Body of pancreas (tissue), 4 donors: ENCODE measurements around the gene LRPPRC. TPM values are rescaled to one million over a fixed set of nuclear protein-coding genes. Genes with fewer than 3 reads are reported as not detected.

Experiments used
- ATAC-seq: fragments of 150-250 bp; one replicate; pipeline ENCODE4 v1.9.1; 2016
- DNase-seq, 4 donors: peaks; one replicate each; pipeline ENCODE4 v3.0.0-alpha.2; 2019
- H3K27ac ChIP-seq, 4 donors: fragments of 200-600 bp; sonication (generic); 1 replicate in 3 of 4; 2 replicates in 1 of 4; pipeline versions ENCODE4 v1.5.1 to v1.6.1; 2016 to 2019; ENCODE audit warnings: mild to moderate bottlenecking in 1 of 4, mixed read lengths in 1 of 4, moderate library complexity in 1 of 4
- H3K27me3 ChIP-seq, 2 donors: fragments of 200-600 bp; sonication (generic); one replicate each; pipeline ENCODE4 v1.6.0; 2016; ENCODE audit warnings: mild to moderate bottlenecking in 1 of 2
- H3K36me3 ChIP-seq, 2 donors: fragments of 200-600 bp; sonication (generic); replicated peaks in 1 of 2; 2 replicates each; pipeline ENCODE4 v1.5.1; 2016; ENCODE audit warnings: low read depth in 2 of 2; ENCODE audit not compliant: insufficient read depth in 1 of 2
- H3K4me1 ChIP-seq: fragments of 200-600 bp; sonication (generic); one replicate; pipeline ENCODE4 v1.6.0; 2016
- H3K4me3 ChIP-seq, 2 donors: fragments of 200-600 bp; sonication (generic); 1 replicate in 1 of 2; 2 replicates in 1 of 2; pipeline ENCODE4 v1.5.1; 2016 to 2019
- H3K9me3 ChIP-seq, 3 donors: fragments of 200-600 bp; sonication (generic); 1 replicate in 2 of 3; 2 replicates in 1 of 3; pipeline ENCODE4 v1.5.1; 2016
- POLR2A ChIP-seq, 3 donors: fragments of 450-650 bp; IDR thresholded peaks; one replicate each; pipeline ENCODE4 v1.6.1; 2016; ENCODE audit warnings: antibody characterized with exemption in 3 of 3, mild to moderate bottlenecking in 2 of 3
- WGBS, 2 donors: methylation state at CpG; one replicate each; pipeline ENCODE4 v1.1.5; 2017; 5-methylcytosine and 5-hydroxymethylcytosine counted together
- intact Hi-C: fragments of 100-400 bp; cut with DNase I; formaldehyde crosslinking; loops from one replicate; pipeline ENCODE4 v1.15.1; 2023
- total RNA-seq, 2 donors: library from RNA; depleted of rRNA; stranded (reverse); fragments of >200 nt; gene quantifications; one replicate each; pipeline ENCODE4 v1.1.0, GENCODE V29; 2016
- TF ChIP-seq, protein P1 (sequence below), 7 experiments: fragments of 450-650 bp in 4 of 7; fragments of 200-600 bp in 3 of 7; sonication (generic) in 3 of 7; IDR thresholded peaks; one replicate each; pipeline ENCODE4 v1.5.1; 2016 to 2019; ENCODE audit warnings: antibody characterized with exemption in 7 of 7

LRPPRC gene
- total RNA-seq, 2 donors from 2014 or later: 33.5 to 50.8 TPM

DNA sequence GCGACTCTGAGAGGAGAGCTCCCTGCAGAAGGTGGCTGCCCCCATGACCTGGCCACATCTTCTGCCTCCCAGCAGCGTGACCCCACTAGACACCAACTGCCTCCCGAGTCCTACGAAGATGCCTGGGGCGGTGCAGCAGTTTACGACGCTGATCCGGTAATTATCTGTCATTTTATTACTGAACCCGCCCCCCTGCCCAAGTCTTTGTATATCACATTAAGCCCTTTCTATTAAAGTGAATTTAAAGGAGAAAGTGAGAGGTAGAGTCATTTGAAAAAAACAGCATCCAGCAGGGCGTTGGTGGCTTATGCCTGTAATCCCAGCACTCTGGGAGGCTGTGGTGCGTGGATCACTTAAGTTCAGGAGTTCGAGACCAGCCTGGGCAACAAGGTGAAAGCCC is 123.6 kb downstream of the LRPPRC start:
- H3K27ac ChIP-seq: no peak overlapping the region
- intact Hi-C loops: no loop called here
- peaks cover 0 to 5% of the 10 kb centered on the region in 2 donors for H3K27me3 ChIP-seq
- DNase-seq (no peak), ATAC-seq (no peak)
- 82 to 83% methylated on average over 12 of the region's 12 CpGs for WGBS, 2 donors
- H3K9me3 ChIP-seq: no peaks in the 10 kb centered on the region
- no peak overlapping the region for H3K4me3 ChIP-seq
- H3K4me1 ChIP-seq: no peaks in the 10 kb centered on the region
- H3K36me3 ChIP-seq: no peaks in the 10 kb centered on the region
- no peak for TF ChIP-seq POLR2A (IDR thresholded peaks at IDR 0.05)
- TF ChIP-seq, protein P1, sequence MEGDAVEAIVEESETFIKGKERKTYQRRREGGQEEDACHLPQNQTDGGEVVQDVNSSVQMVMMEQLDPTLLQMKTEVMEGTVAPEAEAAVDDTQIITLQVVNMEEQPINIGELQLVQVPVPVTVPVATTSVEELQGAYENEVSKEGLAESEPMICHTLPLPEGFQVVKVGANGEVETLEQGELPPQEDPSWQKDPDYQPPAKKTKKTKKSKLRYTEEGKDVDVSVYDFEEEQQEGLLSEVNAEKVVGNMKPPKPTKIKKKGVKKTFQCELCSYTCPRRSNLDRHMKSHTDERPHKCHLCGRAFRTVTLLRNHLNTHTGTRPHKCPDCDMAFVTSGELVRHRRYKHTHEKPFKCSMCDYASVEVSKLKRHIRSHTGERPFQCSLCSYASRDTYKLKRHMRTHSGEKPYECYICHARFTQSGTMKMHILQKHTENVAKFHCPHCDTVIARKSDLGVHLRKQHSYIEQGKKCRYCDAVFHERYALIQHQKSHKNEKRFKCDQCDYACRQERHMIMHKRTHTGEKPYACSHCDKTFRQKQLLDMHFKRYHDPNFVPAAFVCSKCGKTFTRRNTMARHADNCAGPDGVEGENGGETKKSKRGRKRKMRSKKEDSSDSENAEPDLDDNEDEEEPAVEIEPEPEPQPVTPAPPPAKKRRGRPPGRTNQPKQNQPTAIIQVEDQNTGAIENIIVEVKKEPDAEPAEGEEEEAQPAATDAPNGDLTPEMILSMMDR (IDR thresholded peaks at IDR 0.05): no peak

DNA sequence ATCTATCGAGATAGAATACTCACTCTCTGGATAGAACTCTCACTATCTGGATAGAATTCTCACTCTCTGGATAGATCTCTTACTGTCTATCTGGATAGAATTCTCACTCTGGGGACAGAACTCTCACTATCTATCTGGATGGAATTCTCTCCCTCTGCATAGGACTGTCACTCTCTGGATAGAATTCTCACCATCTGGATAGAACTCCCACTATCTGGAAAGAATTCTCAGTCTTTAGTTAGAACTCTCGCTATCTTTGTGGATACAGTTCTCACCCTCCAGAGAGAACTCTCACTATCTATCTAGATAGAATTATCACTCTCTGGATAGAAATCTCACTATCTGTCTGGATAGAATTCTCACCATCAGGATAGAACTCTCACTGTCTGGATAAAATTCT is 140.5 kb downstream of the LRPPRC start:
- TF ChIP-seq POLR2A (IDR thresholded peaks at IDR 0.05): no peak
- TF ChIP-seq, protein P1 (IDR thresholded peaks at IDR 0.05): no peak
- intact Hi-C loops: no loop called here
- Histone ChIP-seq H3K4me1 (no peaks in the 10 kb centered on the region), H3K27ac (no peak overlapping the region), H3K36me3 (no peaks in the 10 kb centered on the region), H3K27me3 (no peaks in the 10 kb centered on the region), H3K9me3 (no peaks in the 10 kb centered on the region), H3K4me3 (no peak overlapping the region)
- no peak for DNase-seq
- 69 to 88% methylated on average over 2 of the region's 2 CpGs for WGBS, 2 donors
- no peak for ATAC-seq

DNA sequence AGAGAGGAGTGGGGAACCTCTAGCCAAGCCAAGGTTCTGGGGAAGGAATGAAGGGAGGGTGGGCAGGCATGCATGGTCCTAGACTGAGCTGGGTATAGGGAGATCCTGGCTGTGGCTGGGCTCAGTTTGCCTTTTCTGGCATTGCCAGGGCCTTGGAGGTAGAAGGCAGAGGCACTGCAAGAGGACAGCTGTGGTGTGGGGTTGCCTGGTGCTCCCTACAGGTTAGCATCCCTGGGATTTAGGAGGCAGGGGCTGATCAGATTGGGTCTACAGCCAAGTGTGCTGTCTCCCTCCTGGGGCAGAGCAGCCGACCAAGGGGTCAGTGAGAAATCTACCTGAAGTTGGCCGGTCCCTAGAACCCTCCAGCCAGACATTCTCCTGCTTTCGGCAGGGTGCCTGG is 141.1 kb downstream of the LRPPRC start:
- no peaks in the 10 kb centered on the region for H3K4me1 ChIP-seq
- no peaks in the 10 kb centered on the region for H3K36me3 ChIP-seq
- WGBS, 2 donors: 63 to 73% methylated on average over 3 of the region's 3 CpGs
- intact Hi-C loops: no loop called here
- H3K27me3 ChIP-seq: no peaks in the 10 kb centered on the region
- no peaks in the 10 kb centered on the region for H3K9me3 ChIP-seq
- no peak for DNase-seq
- no peak overlapping the region for H3K27ac ChIP-seq
- ATAC-seq: no peak
- no peak overlapping the region for H3K4me3 ChIP-seq
- no peak for TF ChIP-seq POLR2A (IDR thresholded peaks at IDR 0.05)

DNA sequence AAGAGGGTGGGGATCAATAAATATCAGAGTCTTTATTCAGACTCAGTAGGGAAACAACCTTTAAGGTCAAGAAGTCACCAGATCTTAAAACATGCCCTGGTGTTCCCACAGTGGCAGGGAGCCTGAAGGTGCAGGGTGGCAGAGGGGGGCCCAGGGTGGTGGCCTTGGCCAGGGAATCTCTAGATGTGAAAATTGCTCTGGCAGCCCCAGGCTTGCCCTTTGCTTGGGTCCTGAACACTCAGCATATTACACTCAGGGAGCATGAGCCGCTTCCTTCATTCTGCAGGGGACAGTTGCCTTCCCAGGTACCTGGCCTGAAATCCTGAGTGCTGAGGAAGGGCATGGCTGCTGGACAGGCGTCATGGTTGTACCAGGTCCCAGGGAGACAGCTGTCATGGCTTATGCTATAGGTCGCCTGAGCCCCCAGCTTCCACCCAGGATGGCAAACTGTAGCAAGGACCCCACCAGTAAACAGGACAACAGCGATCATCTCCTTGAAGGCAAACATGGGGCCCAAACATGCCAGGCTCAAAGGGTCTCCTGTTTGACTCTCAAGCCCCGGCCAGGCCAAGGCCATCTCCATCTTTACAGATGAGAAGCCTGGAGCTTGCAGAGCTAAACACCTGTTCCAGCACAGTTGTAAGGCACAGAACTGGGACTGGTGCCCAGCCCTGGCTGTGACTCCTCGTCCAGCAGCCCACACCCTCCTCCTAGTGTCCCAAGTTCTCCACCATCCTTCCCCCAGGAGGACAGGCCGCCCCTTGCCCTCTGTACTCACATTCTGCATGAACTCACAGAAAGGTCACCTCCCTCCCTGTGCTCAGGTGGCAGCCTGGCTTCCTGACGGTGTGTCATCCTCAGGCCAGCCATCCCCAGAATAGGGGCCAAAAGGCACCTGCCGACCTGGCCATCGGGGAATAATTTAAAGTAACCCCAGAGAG is 142.4 kb downstream of the LRPPRC start:
- TF ChIP-seq POLR2A (IDR thresholded peaks at IDR 0.05): no peak
- TF ChIP-seq, protein P1 (IDR thresholded peaks at IDR 0.05): no peak
- intact Hi-C loops: no loop called here
- ATAC-seq (no peak), DNase-seq (no peak)
- H3K27ac ChIP-seq: no peak overlapping the region
- no peaks in the 10 kb centered on the region for H3K9me3 ChIP-seq
- no peaks in the 10 kb centered on the region for H3K36me3 ChIP-seq
- 74 to 75% methylated on average over 9 to 10 of the region's 10 CpGs for WGBS, 2 donors
- H3K4me3 ChIP-seq: no peak overlapping the region
- H3K27me3 ChIP-seq: no peaks in the 10 kb centered on the region
- H3K4me1 ChIP-seq: no peaks in the 10 kb centered on the region

DNA sequence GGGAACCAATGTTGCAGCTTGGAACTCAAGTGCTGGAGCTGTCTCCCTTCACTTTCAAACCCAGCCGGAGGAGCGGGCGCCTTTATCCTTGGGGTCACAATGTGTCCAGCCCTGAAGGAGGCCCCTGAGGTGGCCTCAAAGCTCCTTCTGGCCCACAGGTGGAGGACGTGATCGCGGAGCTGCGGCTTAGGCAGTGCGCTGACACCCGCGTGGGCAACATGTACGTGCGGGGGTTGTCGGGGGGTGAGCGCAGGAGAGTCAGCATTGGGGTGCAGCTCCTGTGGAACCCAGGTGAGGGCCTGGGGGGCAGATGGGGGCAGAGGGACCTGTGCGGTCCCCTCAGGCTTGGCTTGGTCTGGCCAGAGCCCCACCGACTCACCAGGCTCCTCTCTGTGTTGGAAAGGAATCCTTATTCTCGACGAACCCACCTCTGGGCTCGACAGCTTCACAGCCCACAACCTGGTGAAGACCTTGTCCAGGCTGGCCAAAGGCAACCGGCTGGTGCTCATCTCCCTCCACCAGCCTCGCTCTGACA is 143.5 kb downstream of the LRPPRC start:
- Histone ChIP-seq H3K36me3 (no peaks in the 10 kb centered on the region), H3K4me1 (no peaks in the 10 kb centered on the region), H3K9me3 (no peaks in the 10 kb centered on the region), H3K27ac (no peak overlapping the region), H3K27me3 (no peaks in the 10 kb centered on the region), H3K4me3 (no peak overlapping the region)
- 85 to 93% methylated on average over 10 to 17 of the region's 21 CpGs for WGBS, 2 donors
- intact Hi-C loops: no loop called here
- ATAC-seq: no peak
- TF ChIP-seq POLR2A (IDR thresholded peaks at IDR 0.05): no peak
- TF ChIP-seq, protein P1 (IDR thresholded peaks at IDR 0.05): no peak
- DNase-seq: no peak
